Tongue (tissue), 2 donors: ENCODE results near the gene PDZD4. TPM values are rescaled to one million over a fixed set of nuclear protein-coding genes. Genes with fewer than 3 reads are reported as not detected.
"Not testable (repeated sequence)": the region's sequence is repeated elsewhere in the genome, so short reads cannot be mapped to it uniquely, and the experiment has no call there.

Experiments used
- DNase-seq: peaks from one replicate; pipeline ENCODE4 v3.0.0-alpha.2; 2015
- total RNA-seq: library from RNA; depleted of rRNA; stranded (reverse); fragments of >200 nt; gene quantifications from one replicate; pipeline ENCODE4 v1.2.3, GENCODE V29; 2014

PDZD4 gene
- total RNA-seq, 1 donor from 2014 or later = 4.1 TPM

- DNase-seq = no peak
Observed at GRCh38 chrX:153844509-153845082, 14.3 kb upstream of the PDZD4 start.

GRCh38 chrX:153836921-153837320, 6.6 kb upstream of the PDZD4 start:
- DNase-seq = no peak

GRCh38 chrX:153832728-153833127, 2.4 kb upstream of the PDZD4 start:
- no peak for DNase-seq

GRCh38 chrX:153831429-153832150, 1.2 kb upstream of the PDZD4 start:
- DNase-seq = no peak

- no peak for DNase-seq
Observed at GRCh38 chrX:153830640-153831428, 490 bp upstream of the PDZD4 start.

GRCh38 chrX:153829549-153829798, 870 bp downstream of the PDZD4 start:
- DNase-seq = no peak

- peak; percentile 16 for DNase-seq
Observed at GRCh38 chrX:153828723-153829548, 1.4 kb downstream of the PDZD4 start.

GRCh38 chrX:153828308-153828707, 2.0 kb downstream of the PDZD4 start:
- no peak for DNase-seq

GRCh38 chrX:153827903-153828302, 2.4 kb downstream of the PDZD4 start:
- DNase-seq = no peak

- no peak for DNase-seq
Observed at GRCh38 chrX:153827016-153827415, 3.3 kb downstream of the PDZD4 start.

GRCh38 chrX:153825042-153825441, 5.3 kb downstream of the PDZD4 start:
- no peak for DNase-seq

GRCh38 chrX:153824348-153824747, 6.0 kb downstream of the PDZD4 start:
- no peak for DNase-seq

GRCh38 chrX:153821066-153821465, 9.3 kb downstream of the PDZD4 start:
- no peak for DNase-seq

GRCh38 chrX:153820601-153821000, 9.7 kb downstream of the PDZD4 start:
- no peak for DNase-seq

- no peak for DNase-seq
Observed at GRCh38 chrX:153819384-153820040, 10.8 kb downstream of the PDZD4 start.

GRCh38 chrX:153818571-153819383, 11.6 kb downstream of the PDZD4 start:
- DNase-seq = peak; percentile 50

GRCh38 chrX:153818064-153818463, 12.3 kb downstream of the PDZD4 start:
- DNase-seq = not testable (repeated sequence)

- no peak for DNase-seq
Observed at GRCh38 chrX:153816831-153817690, 13.3 kb downstream of the PDZD4 start.

GRCh38 chrX:153814591-153815315, 15.6 kb downstream of the PDZD4 start:
- DNase-seq = no peak

GRCh38 chrX:153813161-153813560, 17.2 kb downstream of the PDZD4 start:
- no peak for DNase-seq
